Stimulated activated CD8-positive, alpha-beta memory T cell treated with anti-CD3 and anti-CD28 coated beads, Interleukin-7, amount 100 ng/mL, for 4 hours (primary cell): ENCODE results near the gene MAP2K6.

Experiments used
- DNase-seq, 2 donors: peaks; one replicate each; pipeline ENCODE4 v3.0.0-alpha.2; 2020; ENCODE audit warnings: low read depth in 2 of 2

MAP2K6 gene

DNA sequence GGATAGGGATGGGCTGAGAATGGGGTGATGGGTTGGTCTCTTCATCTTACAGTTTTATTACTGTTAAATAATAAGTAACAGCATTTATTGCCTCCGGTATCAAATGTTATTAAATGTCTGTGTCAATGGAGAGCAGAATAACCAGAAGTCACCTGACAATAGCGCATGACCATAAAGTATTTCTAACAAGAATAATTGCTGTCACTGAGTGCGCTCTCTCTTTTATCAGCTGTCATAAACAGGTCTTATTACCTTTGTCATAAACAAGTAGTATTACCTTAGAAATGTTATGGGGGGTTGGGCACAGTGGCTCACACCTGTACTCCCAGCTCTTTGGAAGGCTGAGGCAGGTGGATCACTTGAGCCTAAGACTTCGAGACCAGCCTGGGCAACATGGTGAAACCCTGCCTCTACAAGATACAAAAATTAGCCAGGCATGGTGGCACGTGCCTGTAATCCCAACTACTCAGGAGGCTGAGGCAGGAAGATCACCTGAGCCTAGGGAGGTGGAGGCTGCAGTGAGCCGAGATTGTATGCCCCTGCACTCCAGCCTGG is 120.6 kb downstream of the MAP2K6 start:
- no peak for DNase-seq

DNA sequence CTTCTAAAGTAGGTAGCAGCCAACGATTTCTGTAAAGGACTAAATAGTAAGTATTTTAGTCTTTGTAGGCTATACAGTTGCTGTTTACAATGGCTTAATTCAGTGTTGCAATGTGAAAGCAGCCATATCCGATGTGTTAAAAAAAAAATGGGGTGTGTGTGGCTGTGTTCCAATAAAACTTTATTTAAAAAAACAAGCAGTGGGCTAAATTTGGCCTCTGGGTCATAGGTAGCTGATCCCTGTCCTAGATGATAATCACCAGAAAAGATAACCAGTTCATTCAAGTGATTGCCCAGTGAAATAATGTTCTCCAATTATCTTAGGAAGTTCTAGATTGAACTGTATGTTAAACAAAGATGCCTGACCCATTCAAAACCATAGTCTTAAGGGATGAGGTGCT is 124.3 kb downstream of the MAP2K6 start:
- no peak for DNase-seq

- DNase-seq, result no peak
Observed at GRCh38 chr17:69539274-69539673, 124.8 kb downstream of the MAP2K6 start.

GRCh38 chr17:69539781-69540319 is 125.4 kb downstream of the MAP2K6 start:
- no peak for DNase-seq

- DNase-seq, result no peak
Observed at GRCh38 chr17:69540356-69540755, 125.9 kb downstream of the MAP2K6 start.

DNA sequence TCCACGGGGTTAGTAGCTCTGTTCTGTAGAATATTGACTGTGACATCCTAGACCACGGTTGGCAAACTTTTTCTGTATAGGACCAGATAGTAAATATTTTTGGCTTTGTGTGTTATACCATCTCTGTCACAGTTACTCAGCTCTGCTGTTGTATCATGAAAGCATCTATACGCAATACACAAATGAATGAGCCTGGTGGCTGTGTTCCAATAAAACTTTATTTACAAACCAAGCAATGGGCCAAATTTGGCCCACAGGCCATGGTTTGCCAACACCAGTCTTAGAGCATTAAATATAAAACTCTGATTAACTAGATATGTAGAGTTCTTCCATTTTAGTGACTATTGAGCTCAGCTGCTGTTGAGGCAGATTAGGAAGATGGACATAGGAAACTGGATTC is 132.7 kb downstream of the MAP2K6 start:
- DNase-seq, result no peak

- no peak for DNase-seq
Observed at GRCh38 chr17:69547947-69548346, 133.4 kb downstream of the MAP2K6 start.

GRCh38 chr17:69551212-69552010 is 136.9 kb downstream of the MAP2K6 start:
- DNase-seq, result no peak

DNA sequence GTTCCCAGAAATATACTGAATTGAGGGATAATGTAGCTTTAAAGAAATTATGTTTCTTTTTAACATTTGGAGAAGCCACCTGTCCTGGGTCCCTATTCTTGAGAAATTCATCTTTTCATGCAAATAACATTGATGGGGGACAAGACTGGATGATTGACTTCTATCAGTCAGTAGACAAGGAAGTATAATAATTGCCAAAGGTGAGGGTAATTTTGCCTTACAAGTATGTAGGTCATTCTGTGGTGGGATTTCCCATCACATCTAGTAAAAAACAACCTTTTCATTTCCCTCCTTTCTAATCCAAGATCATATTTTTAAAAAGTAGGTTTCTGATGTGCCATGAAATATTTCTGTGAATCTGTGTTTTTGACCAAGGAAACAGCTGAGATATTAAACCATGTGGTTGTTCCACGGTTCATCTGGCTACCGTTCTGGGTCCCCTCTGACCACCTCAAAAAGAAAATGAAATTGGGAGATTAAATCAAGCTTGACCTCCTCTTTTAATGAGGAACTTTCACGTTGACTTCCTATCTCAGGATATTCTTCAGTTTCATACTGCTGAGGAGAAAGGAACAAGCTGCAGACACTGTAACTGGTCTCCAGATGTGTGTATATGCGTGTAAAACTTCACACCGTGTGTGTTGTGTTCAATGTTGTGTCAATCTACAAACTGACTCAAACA is 138.6 kb downstream of the MAP2K6 start:
- DNase-seq, result no peak

- no peak for DNase-seq
Observed at GRCh38 chr17:69555056-69555455, 140.6 kb downstream of the MAP2K6 start.

- DNase-seq, result no peak
Observed at GRCh38 chr17:69557339-69557738, 142.8 kb downstream of the MAP2K6 start.

DNA sequence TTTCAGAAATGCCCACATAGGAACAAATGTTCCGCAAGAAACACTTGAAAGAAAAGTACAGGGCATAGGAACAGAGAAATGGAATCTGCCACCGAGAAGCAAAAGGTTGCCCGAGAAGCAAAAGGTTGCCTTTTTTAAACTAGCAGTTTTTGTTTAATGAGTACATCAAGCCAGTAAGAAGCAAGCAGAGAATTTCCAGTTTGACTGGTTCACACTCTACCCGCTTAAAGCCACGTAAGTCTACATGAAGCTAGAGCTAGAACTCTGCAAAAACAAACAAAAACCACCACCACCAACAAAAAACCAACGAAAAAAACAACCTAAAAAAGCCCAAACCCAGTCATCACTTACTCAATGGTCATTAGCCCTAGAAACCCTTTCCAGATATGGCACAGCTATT is 144.3 kb downstream of the MAP2K6 start:
- DNase-seq, result no peak

DNA sequence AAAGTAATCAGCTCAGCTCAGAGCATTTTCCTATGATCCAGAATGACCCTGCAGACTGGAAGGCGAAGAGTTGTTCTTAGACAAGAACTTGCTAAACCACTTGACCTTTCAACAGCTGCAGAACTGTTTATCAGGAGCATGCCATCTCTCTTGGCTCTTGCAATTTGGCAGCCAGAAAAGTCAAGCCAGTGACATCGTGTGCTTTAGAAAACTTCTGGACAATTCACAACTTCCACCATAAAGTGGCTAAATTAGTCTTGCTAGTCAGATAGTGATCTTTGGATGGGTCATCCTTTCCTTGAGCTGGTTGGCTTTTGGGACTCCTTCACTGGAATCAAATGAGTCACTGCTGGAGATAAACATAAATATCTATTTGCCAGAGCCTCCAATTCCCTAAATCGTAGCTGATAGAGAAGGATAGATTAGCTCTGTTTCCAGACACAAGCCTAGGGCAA is 146.5 kb downstream of the MAP2K6 start:
- no peak for DNase-seq

DNA sequence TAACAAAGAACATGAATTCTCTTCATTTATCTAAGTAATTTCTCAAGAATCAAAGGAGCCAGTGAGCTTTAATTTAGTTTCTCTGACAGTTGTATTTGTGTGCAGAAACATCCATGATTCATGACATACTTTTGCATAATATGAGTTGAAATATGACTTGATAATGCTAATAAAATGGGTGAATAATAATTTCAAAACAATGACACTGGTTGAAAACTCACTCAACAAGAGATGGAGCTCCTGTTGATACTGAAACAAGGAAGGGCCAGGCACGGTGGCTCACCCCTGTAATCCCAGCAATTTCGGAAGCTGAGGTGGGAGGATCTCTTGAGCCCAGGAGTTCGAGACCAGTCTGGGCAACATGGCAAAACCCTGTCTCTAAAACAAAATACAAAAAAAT is 147.0 kb downstream of the MAP2K6 start:
- no peak for DNase-seq

GRCh38 chr17:69565447-69565846 is 150.9 kb downstream of the MAP2K6 start:
- no peak for DNase-seq

GRCh38 chr17:69567130-69567529 is 152.6 kb downstream of the MAP2K6 start:
- DNase-seq, result no peak

- DNase-seq, result no peak
Observed at GRCh38 chr17:69572747-69573146, 158.2 kb downstream of the MAP2K6 start.

GRCh38 chr17:69573396-69573795 is 158.9 kb downstream of the MAP2K6 start:
- DNase-seq, result no peak

DNA sequence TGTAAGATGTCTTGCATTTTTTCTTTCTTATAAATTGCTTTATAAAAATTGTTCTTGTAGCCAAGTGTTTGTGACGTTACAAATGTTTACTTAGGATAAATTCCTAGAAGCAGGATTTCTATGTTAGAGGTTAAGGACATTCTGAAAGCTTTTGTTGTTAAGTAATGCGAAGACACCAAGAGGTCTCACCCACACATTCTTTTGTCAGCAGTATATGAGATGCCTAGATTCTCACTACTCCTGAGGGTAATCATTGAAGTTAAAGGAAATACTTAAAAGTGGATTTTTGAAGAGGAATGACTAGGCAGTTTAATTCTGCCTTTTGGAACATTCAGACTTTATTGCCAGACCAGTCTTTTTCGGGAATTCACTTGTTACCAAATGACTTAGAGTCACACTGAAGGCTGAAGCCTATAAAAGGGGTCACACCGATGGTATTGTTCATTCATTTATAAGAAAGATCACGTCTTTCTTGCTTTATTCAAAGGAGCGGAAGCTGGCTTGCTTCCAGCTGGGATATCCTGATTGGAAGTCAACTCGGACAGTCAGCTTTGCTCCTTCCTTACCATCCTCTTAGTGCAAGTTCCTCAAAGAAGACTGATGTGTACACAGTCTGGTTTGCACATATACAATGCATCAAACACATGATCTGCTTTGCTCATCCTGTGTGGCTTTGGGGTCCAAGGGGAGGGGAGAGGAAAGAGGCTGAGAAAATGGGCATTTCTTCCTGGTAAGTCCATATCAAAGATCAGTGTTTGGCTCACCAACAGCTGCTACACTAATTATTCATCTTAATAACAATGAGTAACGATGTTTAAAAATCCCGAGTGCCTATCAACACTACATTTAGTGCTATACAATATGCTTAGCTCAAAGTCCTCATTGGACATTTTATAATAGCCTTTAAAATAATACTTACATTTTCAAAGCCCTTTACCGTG is 160.0 kb downstream of the MAP2K6 start:
- DNase-seq, result no peak

- DNase-seq, result no peak
Observed at GRCh38 chr17:69575346-69575761, 160.9 kb downstream of the MAP2K6 start.

- DNase-seq, result no peak
Observed at GRCh38 chr17:69577098-69577497, 162.6 kb downstream of the MAP2K6 start.
